ENCODE measurements around the gene ZAP70. TPM values are rescaled to one million over a fixed set of nuclear protein-coding genes. Genes with fewer than 3 reads are reported as not detected.
A peak's percentile ranks its signal among the peaks of the same experiment; 100 is the strongest.

The ZAP70 gene
- total and polyA plus RNA-seq, 4 experiments from 2014 or later = 140 to 419 (median 276) TPM

GRCh38 chr2:97703741-97704140 lies 9.6 kb upstream of the ZAP70 start:
- Histone ChIP-seq H3K27ac (ENCODE audit: low read depth, low read length) (no peak overlapping the region), H3K4me3 (ENCODE audit: low read length in 2 of 2) (no peak overlapping the region), H3K4me1 (ENCODE audit: insufficient read depth, low read length) (no peaks in the 10 kb centered on the region), H3K27me3 (ENCODE audit: insufficient read depth, low read length) (no peaks in the 10 kb centered on the region), H3K9me3 (ENCODE audit: control insufficient read depth in 1 of 2, low read length in 2 of 2) (no peaks in the 10 kb centered on the region), H3K36me3 (ENCODE audit: insufficient read depth, low read length) (no peaks in the 10 kb centered on the region)
- intact Hi-C loops (cut with micrococcal nuclease) = no loop called here
- H3K9me3 Mint-ChIP-seq = no peaks in the 10 kb centered on the region
- no peak for DNase-seq
- POLR2A ChIA-PET (ENCODE audit: partially characterized antibody) = no interaction called here
- no peak overlapping the region for H3K4me3 Mint-ChIP-seq
- peaks cover 0 to 3% (median 1%) of the 10 kb centered on the region in 4 donors for H3K4me1 Mint-ChIP-seq
- CTCF ChIA-PET (ENCODE audit: partially characterized antibody) = interaction anchor here (9.1 kb wide), 1 partner anchor 40 kb away, joined by 166 read pairs; no protein-coding TSS in a partner anchor
- no peaks in the 10 kb centered on the region for H3K36me3 Mint-ChIP-seq
- H3K27ac Mint-ChIP-seq = no peak overlapping the region
- no peaks in the 10 kb centered on the region for H3K27me3 Mint-ChIP-seq

GRCh38 chr2:97704989-97705388 lies 8.4 kb upstream of the ZAP70 start:
- CTCF ChIA-PET (ENCODE audit: partially characterized antibody) = interaction anchor here (1.4 to 11.3 kb wide), 3 partner anchors 8 to 46 kb away, joined by 4 to 198 read pairs (median 4); no protein-coding TSS in a partner anchor
- Histone ChIP-seq H3K4me3 (ENCODE audit: low read length in 2 of 2) (no peak overlapping the region), H3K27ac (ENCODE audit: low read depth, low read length) (no peak overlapping the region), H3K9me3 (ENCODE audit: control insufficient read depth in 1 of 2, low read length in 2 of 2) (no peaks in the 10 kb centered on the region), H3K4me1 (ENCODE audit: insufficient read depth, low read length) (peaks cover 5% of the 10 kb centered on the region), H3K27me3 (ENCODE audit: insufficient read depth, low read length) (no peaks in the 10 kb centered on the region), H3K36me3 (ENCODE audit: insufficient read depth, low read length) (no peaks in the 10 kb centered on the region)
- H3K4me1 Mint-ChIP-seq = peaks cover 4 to 6% (median 5%) of the 10 kb centered on the region in 4 donors
- intact Hi-C loops (cut with micrococcal nuclease) = no loop called here
- H3K4me3 Mint-ChIP-seq = no peak overlapping the region
- no peak for DNase-seq
- H3K27me3 Mint-ChIP-seq = no peaks in the 10 kb centered on the region
- no peaks in the 10 kb centered on the region for H3K9me3 Mint-ChIP-seq
- POLR2A ChIA-PET (ENCODE audit: partially characterized antibody) = interaction anchor here (1.3 kb wide), 1 partner anchor 9 kb away, joined by 5 read pairs; the partner anchor contains the start of gene ZAP70
- no peak overlapping the region for H3K27ac Mint-ChIP-seq
- no peaks in the 10 kb centered on the region for H3K36me3 Mint-ChIP-seq

- Mint-ChIP-seq H3K36me3 (no peaks in the 10 kb centered on the region), H3K27me3 (no peaks in the 10 kb centered on the region), H3K4me3 (no peak overlapping the region), H3K9me3 (no peaks in the 10 kb centered on the region), H3K27ac (no peak overlapping the region), H3K4me1 (peaks cover 9 to 15% (median 12%) of the 10 kb centered on the region in 4 donors)
- Histone ChIP-seq H3K27ac (ENCODE audit: low read depth, low read length) (no peak overlapping the region), H3K4me1 (ENCODE audit: insufficient read depth, low read length) (peaks cover 16% of the 10 kb centered on the region), H3K27me3 (ENCODE audit: insufficient read depth, low read length) (no peaks in the 10 kb centered on the region), H3K4me3 (ENCODE audit: low read length in 2 of 2) (no peak overlapping the region), H3K36me3 (ENCODE audit: insufficient read depth, low read length) (no peaks in the 10 kb centered on the region), H3K9me3 (ENCODE audit: control insufficient read depth in 1 of 2, low read length in 2 of 2) (no peaks in the 10 kb centered on the region)
- CTCF ChIA-PET (ENCODE audit: partially characterized antibody) = interaction anchor here (0.7 to 11.3 kb wide), 5 partner anchors 9 to 112 kb away, joined by 3 to 198 read pairs (median 4); no protein-coding TSS in a partner anchor
- no peak for DNase-seq
- intact Hi-C loops (cut with micrococcal nuclease) = no loop called here
- POLR2A ChIA-PET (ENCODE audit: partially characterized antibody) = interaction anchor here (1.3 kb wide), 1 partner anchor 8 kb away, joined by 5 read pairs; the partner anchor contains the start of gene ZAP70
Observed at GRCh38 chr2:97706112-97706511, 7.3 kb upstream of the ZAP70 start.

- peaks cover 23% of the 10 kb centered on the region for H3K4me1 ChIP-seq (ENCODE audit: insufficient read depth, low read length)
- H3K4me3 ChIP-seq (ENCODE audit: low read length in 2 of 2) = no peak overlapping the region
- intact Hi-C loops (cut with micrococcal nuclease) = no loop called here
- ChIA-PET CTCF (ENCODE audit: partially characterized antibody) (interaction anchor here (3.6 to 11.3 kb wide), 3 partner anchors 9 to 44 kb away, joined by 67 to 198 read pairs (median 119); no protein-coding TSS in a partner anchor), POLR2A (ENCODE audit: partially characterized antibody) (interaction anchor here (12.8 kb wide), 1 partner anchor 35 kb away, joined by 284 read pairs; no protein-coding TSS in a partner anchor)
- Mint-ChIP-seq H3K4me3 (peak overlapping the region in 1 of 8 donors; percentile 15), H3K4me1 (peaks cover 14 to 22% (median 19%) of the 10 kb centered on the region in 4 donors), H3K9me3 (no peaks in the 10 kb centered on the region), H3K36me3 (no peaks in the 10 kb centered on the region), H3K27me3 (no peaks in the 10 kb centered on the region), H3K27ac (peak overlapping the region in 1 of 7 donors; percentile 47)
- DNase-seq = no peak
- H3K27me3 ChIP-seq (ENCODE audit: insufficient read depth, low read length) = no peaks in the 10 kb centered on the region
- no peaks in the 10 kb centered on the region for H3K36me3 ChIP-seq (ENCODE audit: insufficient read depth, low read length)
- no peak overlapping the region for H3K27ac ChIP-seq (ENCODE audit: low read depth, low read length)
- H3K9me3 ChIP-seq (ENCODE audit: control insufficient read depth in 1 of 2, low read length in 2 of 2) = no peaks in the 10 kb centered on the region
Observed at GRCh38 chr2:97706708-97707345, 6.5 kb upstream of the ZAP70 start.

DNA sequence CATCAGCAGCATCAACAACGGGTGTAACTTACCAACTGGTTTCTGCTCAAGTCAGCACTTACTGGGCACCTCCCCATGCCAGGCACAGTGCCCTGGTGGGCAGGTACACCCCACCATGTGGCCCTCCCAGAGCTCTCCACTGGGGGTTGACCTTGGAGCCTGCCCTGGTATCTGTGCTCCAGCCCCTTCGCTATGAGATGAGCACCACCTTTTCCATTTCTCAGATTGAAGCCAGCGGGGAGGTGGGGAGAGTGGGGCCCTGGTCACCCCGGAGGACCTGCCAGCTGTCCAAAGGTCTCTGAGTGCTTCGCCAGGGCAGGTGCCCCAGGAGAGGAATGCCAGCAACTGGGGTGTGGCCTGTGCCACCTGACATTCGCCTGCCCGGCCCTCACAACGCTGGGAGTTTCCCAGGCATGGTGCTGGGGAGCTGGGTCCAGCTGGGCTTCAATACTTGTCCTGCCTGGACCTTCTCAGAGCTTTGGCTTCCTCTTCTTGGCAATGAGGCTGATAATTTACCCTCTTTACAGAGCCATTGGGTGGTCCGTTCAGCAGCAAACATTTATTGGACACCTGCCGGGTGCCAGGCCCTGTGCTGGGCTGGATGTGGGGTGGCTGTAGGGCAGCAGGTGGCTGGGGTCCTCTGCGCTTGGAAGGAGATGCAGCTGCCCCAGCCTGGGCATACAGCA lies 5.9 kb upstream of the ZAP70 start:
- peaks cover 30% of the 10 kb centered on the region for H3K4me1 ChIP-seq (ENCODE audit: insufficient read depth, low read length)
- Mint-ChIP-seq H3K4me1 (peaks cover 21 to 29% (median 26%) of the 10 kb centered on the region in 4 donors), H3K9me3 (no peaks in the 10 kb centered on the region), H3K4me3 (no peak overlapping the region), H3K36me3 (no peaks in the 10 kb centered on the region), H3K27me3 (no peaks in the 10 kb centered on the region), H3K27ac (no peak overlapping the region)
- no peaks in the 10 kb centered on the region for H3K9me3 ChIP-seq (ENCODE audit: control insufficient read depth in 1 of 2, low read length in 2 of 2)
- H3K27ac ChIP-seq (ENCODE audit: low read depth, low read length) = no peak overlapping the region
- intact Hi-C loops (cut with micrococcal nuclease) = no loop called here
- ChIA-PET CTCF (ENCODE audit: partially characterized antibody) (interaction anchor here (1.6 to 11.3 kb wide), 7 partner anchors 10 to 117 kb away, joined by 5 to 198 read pairs (median 23); partner anchors contain the start of genes ACTR1B and ANKRD36B), POLR2A (ENCODE audit: partially characterized antibody) (interaction anchor here (12.8 kb wide), 1 partner anchor 35 kb away, joined by 284 read pairs; no protein-coding TSS in a partner anchor)
- no peak for DNase-seq
- no peaks in the 10 kb centered on the region for H3K36me3 ChIP-seq (ENCODE audit: insufficient read depth, low read length)
- no peak overlapping the region for H3K4me3 ChIP-seq (ENCODE audit: low read length in 2 of 2)
- no peaks in the 10 kb centered on the region for H3K27me3 ChIP-seq (ENCODE audit: insufficient read depth, low read length)

DNA sequence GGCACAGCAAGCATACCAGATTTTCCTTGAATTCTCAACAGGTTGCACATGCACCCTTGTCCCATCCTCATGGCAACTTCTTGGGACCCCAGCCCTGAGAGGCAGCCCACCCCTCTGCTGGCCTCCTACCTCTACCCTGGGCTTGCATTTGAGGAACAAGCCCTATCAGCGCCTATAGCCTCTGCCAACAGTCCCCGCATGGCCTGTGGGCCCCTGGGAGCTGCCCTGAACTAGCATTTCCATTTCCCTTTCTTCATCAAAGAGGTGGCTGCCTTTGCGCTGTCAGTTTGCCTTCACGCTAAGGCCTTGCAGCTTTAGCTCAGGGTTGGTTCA lies 5.4 kb upstream of the ZAP70 start:
- H3K27me3 ChIP-seq (ENCODE audit: insufficient read depth, low read length) = no peaks in the 10 kb centered on the region
- peaks cover 35% of the 10 kb centered on the region for H3K4me1 ChIP-seq (ENCODE audit: insufficient read depth, low read length)
- ChIA-PET POLR2A (ENCODE audit: partially characterized antibody) (interaction anchor here (0.6 to 12.8 kb wide), 2 partner anchors 34 to 199 kb away, joined by 3 to 284 read pairs; no protein-coding TSS in a partner anchor), CTCF (ENCODE audit: partially characterized antibody) (interaction anchor here (1.1 to 11.3 kb wide), 11 partner anchors 10 to 117 kb away, joined by 4 to 198 read pairs (median 17); partner anchors contain the start of genes ACTR1B, ANKRD36B and COX5B)
- H3K9me3 Mint-ChIP-seq = no peaks in the 10 kb centered on the region
- H3K36me3 ChIP-seq (ENCODE audit: insufficient read depth, low read length) = no peaks in the 10 kb centered on the region
- intact Hi-C loops (cut with micrococcal nuclease) = no loop called here
- H3K27ac ChIP-seq (ENCODE audit: low read depth, low read length) = no peak overlapping the region
- no peak overlapping the region for H3K4me3 Mint-ChIP-seq
- no peaks in the 10 kb centered on the region for H3K9me3 ChIP-seq (ENCODE audit: control insufficient read depth in 1 of 2, low read length in 2 of 2)
- no peak overlapping the region for H3K4me3 ChIP-seq (ENCODE audit: low read length in 2 of 2)
- peaks cover 21 to 34% (median 29%) of the 10 kb centered on the region in 4 donors for H3K4me1 Mint-ChIP-seq
- DNase-seq = no peak
- H3K27me3 Mint-ChIP-seq = no peaks in the 10 kb centered on the region
- H3K27ac Mint-ChIP-seq = no peak overlapping the region
- no peaks in the 10 kb centered on the region for H3K36me3 Mint-ChIP-seq

DNA sequence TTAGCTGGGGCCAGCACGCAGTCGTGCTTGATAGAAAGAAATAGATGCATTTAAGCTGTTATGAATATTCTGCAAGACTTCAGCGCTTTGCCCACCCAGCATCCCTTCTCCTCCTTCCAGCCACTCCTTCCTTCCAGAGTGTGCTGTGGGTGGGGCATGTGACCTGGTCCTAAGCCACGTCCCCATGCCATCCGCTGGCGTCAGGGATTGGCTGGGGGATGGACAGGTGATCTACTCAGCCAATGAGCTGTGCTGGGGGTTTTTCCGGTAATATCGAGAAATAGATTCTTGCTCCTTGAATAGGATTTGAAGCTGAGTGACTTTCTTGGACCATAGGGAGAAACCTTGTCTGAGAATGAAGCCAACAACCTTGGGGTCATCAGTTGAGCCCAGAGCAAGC lies 4.8 kb upstream of the ZAP70 start:
- Mint-ChIP-seq H3K36me3 (peaks cover 3 to 4% of the 10 kb centered on the region in 2 donors), H3K4me3 (no peak overlapping the region), H3K27me3 (no peaks in the 10 kb centered on the region), H3K9me3 (no peaks in the 10 kb centered on the region), H3K4me1 (peaks cover 26 to 39% (median 33%) of the 10 kb centered on the region in 4 donors), H3K27ac (peak overlapping the region in 1 of 7 donors; percentile 24)
- no peaks in the 10 kb centered on the region for H3K27me3 ChIP-seq (ENCODE audit: insufficient read depth, low read length)
- DNase-seq = no peak
- H3K9me3 ChIP-seq (ENCODE audit: control insufficient read depth in 1 of 2, low read length in 2 of 2) = no peaks in the 10 kb centered on the region
- peaks cover 39% of the 10 kb centered on the region for H3K4me1 ChIP-seq (ENCODE audit: insufficient read depth, low read length)
- intact Hi-C loops (cut with micrococcal nuclease) = no loop called here
- no peak overlapping the region for H3K4me3 ChIP-seq (ENCODE audit: low read length in 2 of 2)
- CTCF ChIA-PET (ENCODE audit: partially characterized antibody) = interaction anchor here (1.1 to 11.3 kb wide), 13 partner anchors 9 to 118 kb away, joined by 3 to 198 read pairs (median 9); partner anchors contain the start of genes ACTR1B, ANKRD36B and COX5B
- POLR2A ChIA-PET (ENCODE audit: partially characterized antibody) = interaction anchor here (0.6 to 12.8 kb wide), 3 partner anchors 8 to 198 kb away, joined by 3 to 284 read pairs (median 3); no protein-coding TSS in a partner anchor
- H3K36me3 ChIP-seq (ENCODE audit: insufficient read depth, low read length) = no peaks in the 10 kb centered on the region
- no peak overlapping the region for H3K27ac ChIP-seq (ENCODE audit: low read depth, low read length)
